ENCODE data around the gene ARHGEF38.

ARHGEF38 gene

GRCh38 chr4:105551965-105552746, at the start of gene ARHGEF38:
ARHGEF38 (plus strand) TSS chr4:105552620; CDS start chr4:105552766, 146 bp downstream.
- DNase-seq (ENCODE audit: low read depth in 2 of 2): no peak

GRCh38 chr4:105503484-105503883, 48.9 kb upstream of the ARHGEF38 start:
- no peak for DNase-seq (ENCODE audit: low read depth in 2 of 2)

- no peak for DNase-seq (ENCODE audit: low read depth in 2 of 2)
These were observed 47.7 kb upstream of the ARHGEF38 start for GRCh38 chr4:105504744-105505143.

GRCh38 chr4:105509291-105509690, 43.1 kb upstream of the ARHGEF38 start:
- no peak for DNase-seq (ENCODE audit: low read depth in 2 of 2)

- no peak for DNase-seq (ENCODE audit: low read depth in 2 of 2)
These were observed 42.7 kb upstream of the ARHGEF38 start for GRCh38 chr4:105509714-105510113.

- no peak for DNase-seq (ENCODE audit: low read depth in 2 of 2)
These were observed 42.2 kb upstream of the ARHGEF38 start for GRCh38 chr4:105510245-105510644.

GRCh38 chr4:105520819-105521790, 31.3 kb upstream of the ARHGEF38 start:
- no peak for DNase-seq (ENCODE audit: low read depth in 2 of 2)

- DNase-seq (ENCODE audit: low read depth in 2 of 2): no peak
These were observed 25.8 kb upstream of the ARHGEF38 start for GRCh38 chr4:105526656-105527055.

- DNase-seq (ENCODE audit: low read depth in 2 of 2): no peak
These were observed 25.3 kb upstream of the ARHGEF38 start for GRCh38 chr4:105527081-105527480.

GRCh38 chr4:105536601-105537000, 15.8 kb upstream of the ARHGEF38 start:
- DNase-seq (ENCODE audit: low read depth in 2 of 2): no peak

- no peak for DNase-seq (ENCODE audit: low read depth in 2 of 2)
These were observed 11.0 kb upstream of the ARHGEF38 start for GRCh38 chr4:105541420-105541819.

- DNase-seq (ENCODE audit: low read depth in 2 of 2): no peak
These were observed 10.4 kb upstream of the ARHGEF38 start for GRCh38 chr4:105542039-105542438.

GRCh38 chr4:105543346-105543745, 9.1 kb upstream of the ARHGEF38 start:
- no peak for DNase-seq (ENCODE audit: low read depth in 2 of 2)

GRCh38 chr4:105543881-105544280, 8.5 kb upstream of the ARHGEF38 start:
- no peak for DNase-seq (ENCODE audit: low read depth in 2 of 2)

- DNase-seq (ENCODE audit: low read depth in 2 of 2): no peak
These were observed 7.7 kb upstream of the ARHGEF38 start for GRCh38 chr4:105544520-105545286.

GRCh38 chr4:105546086-105546485, 6.3 kb upstream of the ARHGEF38 start:
- DNase-seq (ENCODE audit: low read depth in 2 of 2): no peak

- no peak for DNase-seq (ENCODE audit: low read depth in 2 of 2)
These were observed 4.7 kb upstream of the ARHGEF38 start for GRCh38 chr4:105547769-105548168.

GRCh38 chr4:105548483-105548882, 3.9 kb upstream of the ARHGEF38 start:
- no peak for DNase-seq (ENCODE audit: low read depth in 2 of 2)

GRCh38 chr4:105550641-105551040, 1.8 kb upstream of the ARHGEF38 start:
- DNase-seq (ENCODE audit: low read depth in 2 of 2): no peak

GRCh38 chr4:105555409-105555808, 3.0 kb downstream of the ARHGEF38 start:
- DNase-seq (ENCODE audit: low read depth in 2 of 2): no peak

- no peak for DNase-seq (ENCODE audit: low read depth in 2 of 2)
These were observed 3.8 kb downstream of the ARHGEF38 start for GRCh38 chr4:105556206-105556605.

GRCh38 chr4:105558277-105558676, 5.9 kb downstream of the ARHGEF38 start:
- no peak for DNase-seq (ENCODE audit: low read depth in 2 of 2)
